ENCODE data around the gene RXYLT1.
A peak's percentile ranks its signal among the peaks of the same experiment; 100 is the strongest.
"Not testable (repeated sequence)": the region's sequence is repeated elsewhere in the genome, so short reads cannot be mapped to it uniquely, and the experiment has no call there.

RXYLT1 gene

GRCh38 chr12:63804746-63805145, 25.0 kb downstream of the RXYLT1 start:
- no peak for DNase-seq (ENCODE audit: low read depth in 2 of 2)

- DNase-seq (ENCODE audit: low read depth in 2 of 2), result no peak
Observed at GRCh38 chr12:63805704-63806672, 26.3 kb downstream of the RXYLT1 start.

GRCh38 chr12:63808631-63809030, 28.9 kb downstream of the RXYLT1 start:
- DNase-seq (ENCODE audit: low read depth in 2 of 2), result no peak

- DNase-seq (ENCODE audit: low read depth in 2 of 2), result no peak
Observed at GRCh38 chr12:63809566-63809965, 29.9 kb downstream of the RXYLT1 start.

- no peak for DNase-seq (ENCODE audit: low read depth in 2 of 2)
Observed at GRCh38 chr12:63811334-63811733, 31.6 kb downstream of the RXYLT1 start.

- DNase-seq (ENCODE audit: low read depth in 2 of 2), result no peak
Observed at GRCh38 chr12:63811755-63812154, 32.0 kb downstream of the RXYLT1 start.

GRCh38 chr12:63814146-63814772, 34.5 kb downstream of the RXYLT1 start:
- DNase-seq (ENCODE audit: low read depth in 2 of 2), result no peak

- no peak for DNase-seq (ENCODE audit: low read depth in 2 of 2)
Observed at GRCh38 chr12:63815482-63815852, 35.8 kb downstream of the RXYLT1 start.

GRCh38 chr12:63816031-63816430, 36.3 kb downstream of the RXYLT1 start:
- DNase-seq (ENCODE audit: low read depth in 2 of 2), result no peak

- no peak for DNase-seq (ENCODE audit: low read depth in 2 of 2)
Observed at GRCh38 chr12:63820427-63820826, 40.7 kb downstream of the RXYLT1 start.

- peak in 1 of 2 experiments; percentile 1 for DNase-seq (ENCODE audit: low read depth in 2 of 2)
Observed at GRCh38 chr12:63821781-63822251, 42.1 kb downstream of the RXYLT1 start.

GRCh38 chr12:63822352-63822751, 42.6 kb downstream of the RXYLT1 start:
- DNase-seq (ENCODE audit: low read depth in 2 of 2), result no peak

- DNase-seq (ENCODE audit: low read depth in 2 of 2), result no peak
Observed at GRCh38 chr12:63823040-63823439, 43.3 kb downstream of the RXYLT1 start.

GRCh38 chr12:63826006-63826585, 46.4 kb downstream of the RXYLT1 start:
- DNase-seq (ENCODE audit: low read depth in 2 of 2), result no peak

- DNase-seq (ENCODE audit: low read depth in 2 of 2), result no peak
Observed at GRCh38 chr12:63828867-63829266, 49.2 kb downstream of the RXYLT1 start.

- no peak for DNase-seq (ENCODE audit: low read depth in 2 of 2)
Observed at GRCh38 chr12:63836046-63836445, 56.3 kb downstream of the RXYLT1 start.

- no peak for DNase-seq (ENCODE audit: low read depth in 2 of 2)
Observed at GRCh38 chr12:63836936-63837335, 57.2 kb downstream of the RXYLT1 start.

GRCh38 chr12:63838411-63838810, 58.7 kb downstream of the RXYLT1 start:
- DNase-seq (ENCODE audit: low read depth in 2 of 2), result no peak

- DNase-seq (ENCODE audit: low read depth in 2 of 2), result no peak
Observed at GRCh38 chr12:63841011-63841410, 61.3 kb downstream of the RXYLT1 start.

GRCh38 chr12:63841571-63841970, 61.9 kb downstream of the RXYLT1 start:
- no peak for DNase-seq (ENCODE audit: low read depth in 2 of 2)

- not testable (repeated sequence) for DNase-seq (ENCODE audit: low read depth in 2 of 2)
Observed at GRCh38 chr12:63842750-63843149, 63.0 kb downstream of the RXYLT1 start.

- no peak for DNase-seq (ENCODE audit: low read depth in 2 of 2)
Observed at GRCh38 chr12:63843254-63843720, 63.6 kb downstream of the RXYLT1 start.
